Lung (tissue), 12 donors: Measurements from ENCODE around the gene LINC01488. TPM values are rescaled to one million over a fixed set of nuclear protein-coding genes. Genes with fewer than 3 reads are reported as not detected.

Source experiments
- ATAC-seq: fragments of 200-7000 bp; cut with Tn5 transposase; one replicate; pipeline ENCODE4 v1.9.1; 2020; ENCODE audit warnings: moderate number of reproducible peaks; ENCODE audit not compliant: insufficient read depth, low FRiP score
- DNase-seq, 3 donors: peaks; one replicate each; pipeline ENCODE4 v3.0.0-alpha.2; 2013 to 2017
- H3K27ac ChIP-seq, 2 donors: one replicate each; pipeline ENCODE4 v1.5.1; 2013; ENCODE audit warnings: mild to moderate bottlenecking in 2 of 2, moderate library complexity in 2 of 2, control low read depth in 1 of 2, inconsistent platforms in 1 of 2, low read depth in 1 of 2, low read length in 1 of 2
- H3K27me3 ChIP-seq, 3 donors: one replicate each; pipeline ENCODE4 v1.5.1; 2013; ENCODE audit warnings: low read length in 2 of 3; ENCODE audit not compliant: control insufficient read depth in 3 of 3, insufficient read depth in 3 of 3
- H3K36me3 ChIP-seq, 4 donors: one replicate each; pipeline ENCODE4 v1.5.1; 2013; ENCODE audit warnings: low read length in 4 of 4, mild to moderate bottlenecking in 1 of 4, moderate library complexity in 1 of 4; ENCODE audit not compliant: control insufficient read depth in 4 of 4, insufficient read depth in 4 of 4
- H3K4me1 ChIP-seq, 5 donors: one replicate each; pipeline ENCODE4 v1.5.1; 2013; ENCODE audit warnings: low read length in 5 of 5, mild to moderate bottlenecking in 2 of 5, moderate library complexity in 1 of 5; ENCODE audit not compliant: control insufficient read depth in 5 of 5, insufficient read depth in 5 of 5
- H3K4me3 ChIP-seq: one replicate; pipeline ENCODE4 v1.5.1; 2013; ENCODE audit warnings: mild to moderate bottlenecking, control low read depth, moderate library complexity
- H3K9ac ChIP-seq, 2 donors: one replicate each; pipeline ENCODE4 v1.5.1; 2013; ENCODE audit warnings: low read length in 2 of 2, control low read depth in 1 of 2; ENCODE audit not compliant: insufficient read depth in 1 of 2
- H3K9me3 ChIP-seq, 4 donors: one replicate each; pipeline ENCODE4 v1.5.1; 2013; ENCODE audit warnings: low read length in 3 of 4, mild to moderate bottlenecking in 1 of 4, moderate library complexity in 1 of 4; ENCODE audit not compliant: control insufficient read depth in 4 of 4, insufficient read depth in 3 of 4
- CTCF ChIP-seq: IDR thresholded peaks from 2 replicates; pipeline ENCODE4 v1.5.1; 2012; ENCODE audit warnings: mild to moderate bottlenecking; ENCODE audit errors: control extremely low read depth, extremely low read depth
- WGBS, 2 donors: extraction: QIAGEN DNeasy Blood & Tissue Kit; methylation state at CpG; one replicate each; pipeline ENCODE4 v1.1.7; 2013; 5-methylcytosine and 5-hydroxymethylcytosine counted together
- polyA plus RNA-seq, 2 donors: library from polyadenylated mRNA; stranded (reverse); fragments of 200-250 nt; gene quantifications; one replicate each; pipeline ENCODE4 v1.2.1, GENCODE V29; 2013
- total RNA-seq, 2 donors: library from RNA; depleted of rRNA in 1 of 2; stranded (reverse); fragments of >200 nt in 1 of 2; gene quantifications; one replicate each; pipeline ENCODE4 v1.2.1, GENCODE V29; 2014 to 2021
- donor health status: control.
- donor health status: control.
- donor health status: Bipolar disorder and iron deficiency.
- donor health status: healthy.
- donor health status: DM: yes; HTN: yes; CAD: no.

The LINC01488 gene
- total and polyA plus RNA-seq, 4 donors, result not detected

- Histone ChIP-seq H3K4me3 (no peak overlapping the region), H3K4me1 (peaks cover 0 to 28% (median 13%) of the 10 kb centered on the region in 5 donors), H3K9ac (no peak overlapping the region), H3K27ac (no peak overlapping the region), H3K27me3 (no peaks in the 10 kb centered on the region), H3K36me3 (no peaks in the 10 kb centered on the region), H3K9me3 (peaks cover 0 to 9% (median 2%) of the 10 kb centered on the region in 4 donors)
- no peak for ATAC-seq
- DNase-seq, result peak; percentile 51 to 61 (median 53)
- 78 to 89% methylated on average over 19 of the region's 19 CpGs for WGBS, 2 donors
- no peak for TF ChIP-seq CTCF
Observed at GRCh38 chr11:69462106-69462951, 19.1 kb upstream of the LINC01488 start.

DNA sequence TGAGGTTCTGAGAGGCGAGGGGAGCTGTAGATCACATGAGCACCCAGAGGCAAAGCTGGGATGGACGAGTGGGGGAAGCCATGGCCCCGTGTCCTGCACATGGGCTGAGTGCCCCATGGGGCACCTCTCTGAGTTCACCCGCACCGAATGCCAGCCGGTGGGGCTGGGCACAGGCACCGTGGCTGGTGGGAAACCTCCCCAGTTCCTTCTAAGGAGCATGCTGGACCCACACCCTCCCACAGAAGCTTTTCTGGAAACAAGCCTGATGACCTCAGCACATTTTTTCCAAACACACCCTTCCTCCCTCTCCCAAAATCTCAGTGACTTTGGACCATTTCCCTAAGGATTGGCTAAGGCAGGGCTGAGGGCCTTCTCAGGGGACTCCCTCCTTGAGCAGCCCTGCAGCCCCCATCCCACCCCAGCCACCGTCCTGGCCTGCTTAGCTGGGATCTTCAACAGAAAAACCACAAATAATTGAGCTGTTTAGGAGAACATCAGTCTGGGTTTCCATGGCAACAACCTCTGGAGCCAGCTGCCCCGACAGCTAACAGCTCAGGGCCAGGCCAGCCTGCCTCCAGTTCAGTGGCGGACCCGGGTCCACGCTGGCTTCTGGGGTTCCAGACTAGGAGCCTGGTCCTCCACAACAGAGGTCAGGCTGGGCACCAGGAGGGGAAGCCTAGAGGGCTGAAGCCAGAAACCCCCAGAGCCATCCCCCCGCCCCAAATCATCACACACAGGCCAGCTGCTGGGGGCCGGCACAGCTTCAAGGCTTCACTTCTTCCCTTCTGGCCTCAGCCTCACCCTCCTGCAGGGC is 18.1 kb upstream of the LINC01488 start:
- TF ChIP-seq CTCF, result no peak
- WGBS, 2 donors, result 64 to 73% methylated on average over 14 of the region's 14 CpGs
- peak overlapping the region in 1 of 2 donors; percentile 40 for H3K9ac ChIP-seq
- H3K9me3 ChIP-seq, result peaks cover 0 to 9% (median 2%) of the 10 kb centered on the region in 4 donors
- H3K36me3 ChIP-seq, result no peaks in the 10 kb centered on the region
- no peaks in the 10 kb centered on the region for H3K27me3 ChIP-seq
- DNase-seq (peak; percentile 94 to 97 (median 97)), ATAC-seq (no peak)
- no peak overlapping the region for H3K4me3 ChIP-seq
- no peak overlapping the region for H3K27ac ChIP-seq
- H3K4me1 ChIP-seq, result peaks cover 0 to 28% (median 13%) of the 10 kb centered on the region in 5 donors

DNA sequence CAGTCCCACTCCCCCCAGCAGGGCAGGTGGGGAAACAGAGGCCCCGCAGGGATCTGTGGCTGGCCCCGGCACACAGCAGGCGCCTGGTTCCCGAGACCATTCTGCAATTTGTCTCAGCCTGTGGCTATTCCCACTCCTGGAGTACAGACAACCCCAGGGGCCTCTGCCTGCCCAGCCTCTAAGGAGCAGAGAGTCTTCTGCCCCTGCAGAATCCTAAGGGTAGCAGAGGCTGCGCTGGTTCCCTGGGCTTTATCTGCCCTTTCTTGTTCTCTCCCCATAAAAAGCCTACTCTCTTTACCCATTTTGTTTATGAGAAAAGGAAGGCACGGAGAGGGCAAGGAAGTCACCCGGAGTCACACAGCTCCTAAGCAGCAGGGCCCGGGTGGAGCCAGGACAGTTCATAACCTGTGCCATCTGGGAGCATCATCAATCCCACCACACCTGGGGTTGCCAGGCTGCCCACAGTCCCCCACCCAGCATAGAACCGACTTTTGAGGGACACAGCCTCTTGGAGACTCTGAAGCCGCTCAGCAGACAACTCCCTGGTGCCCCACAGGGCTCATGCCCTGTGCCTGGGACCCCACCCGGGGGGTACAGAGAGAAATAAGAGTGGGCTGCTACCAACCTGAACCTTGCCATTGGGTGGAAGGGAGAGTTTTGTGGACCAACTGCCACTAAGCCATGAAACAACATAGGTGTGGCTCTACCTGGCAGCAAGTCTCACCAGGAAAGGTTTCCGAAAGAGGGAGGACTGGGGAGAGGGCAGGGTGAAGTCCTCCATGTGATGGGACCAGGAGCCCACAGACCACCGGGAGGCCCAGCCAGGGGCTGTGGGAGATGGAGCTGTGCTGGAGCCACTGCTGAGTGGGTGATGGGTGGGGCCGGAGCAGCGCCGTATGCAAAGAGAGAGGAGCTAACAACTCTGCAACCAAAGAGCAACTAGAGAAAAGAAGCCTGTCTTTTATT is 17.2 kb upstream of the LINC01488 start:
- H3K27ac ChIP-seq, result no peak overlapping the region
- no peak for DNase-seq
- 86 to 89% methylated on average over 16 of the region's 16 CpGs for WGBS, 2 donors
- peaks cover 0 to 28% (median 13%) of the 10 kb centered on the region in 5 donors for H3K4me1 ChIP-seq
- no peak overlapping the region for H3K9ac ChIP-seq
- H3K27me3 ChIP-seq, result no peaks in the 10 kb centered on the region
- ATAC-seq, result no peak
- no peak for TF ChIP-seq CTCF
- H3K36me3 ChIP-seq, result no peaks in the 10 kb centered on the region
- no peak overlapping the region for H3K4me3 ChIP-seq
- H3K9me3 ChIP-seq, result peaks cover 0 to 9% (median 2%) of the 10 kb centered on the region in 4 donors
